Breast epithelium (tissue), 4 donors: Measurements from ENCODE around the gene HRH3. TPM values are rescaled to one million over a fixed set of nuclear protein-coding genes. Genes with fewer than 3 reads are reported as not detected.

ENCODE experiments used
- DNase-seq, 2 donors: peaks; one replicate each; pipeline ENCODE4 v3.0.0-alpha.2; 2019; ENCODE audit warnings: low spot score in 2 of 2
- H3K27ac ChIP-seq, 2 donors: fragments of 200-600 bp; sonication (generic) in 1 of 2; one replicate each; pipeline ENCODE4 v1.5.1; 2016 to 2019; ENCODE audit warnings: mild to moderate bottlenecking in 1 of 2
- H3K27me3 ChIP-seq, 2 donors: fragments of 200-600 bp; sonication (generic) in 1 of 2; one replicate each; pipeline versions ENCODE4 v1.5.1 to v1.6.0; 2017 to 2019; ENCODE audit warnings: control low read depth in 1 of 2, mild to moderate bottlenecking in 1 of 2
- H3K36me3 ChIP-seq: fragments of 200-600 bp; one replicate; pipeline ENCODE4 v1.5.1; 2019
- H3K4me1 ChIP-seq, 2 donors: fragments of 200-600 bp; sonication (generic); one replicate each; pipeline ENCODE4 v1.5.1; 2016 to 2019; ENCODE audit warnings: control low read depth in 1 of 2
- H3K4me3 ChIP-seq, 3 donors: fragments of 200-600 bp; sonication (generic); 1 replicate in 2 of 3; 2 replicates in 1 of 3; pipeline ENCODE4 v1.5.1; 2016 to 2019; ENCODE audit warnings: mild to moderate bottlenecking in 3 of 3, moderate library complexity in 2 of 3
- H3K9me3 ChIP-seq, 2 donors: fragments of 200-600 bp; sonication (generic) in 1 of 2; one replicate each; pipeline ENCODE4 v1.5.1; 2016 to 2019; ENCODE audit warnings: control low read depth in 1 of 2
- POLR2A ChIP-seq: fragments of 450-650 bp; IDR thresholded peaks from one replicate; pipeline ENCODE4 v1.6.1; 2016; ENCODE audit warnings: antibody characterized with exemption, mild to moderate bottlenecking, moderate library complexity
- POLR2AphosphoS5 ChIP-seq, 3 donors: sonication (generic); formaldehyde crosslinking; IDR thresholded peaks; one replicate each; pipeline ENCODE4 v1.6.1; 2017; ENCODE audit warnings: antibody characterized with exemption in 3 of 3
- intact Hi-C: fragments of 100-400 bp; cut with DNase I; formaldehyde crosslinking; loops from one replicate; pipeline ENCODE4 v1.15.1; 2023; ENCODE audit warnings: low total_unique reads
- total RNA-seq, 3 donors: library from RNA; depleted of rRNA; stranded (reverse); fragments of >200 nt; gene quantifications; one replicate each; pipeline ENCODE4 v1.1.0, GENCODE V29; 2016
- TF ChIP-seq, protein P1 (sequence below), 3 donors: fragments of 450-650 bp; IDR thresholded peaks; one replicate each; pipeline ENCODE4 v1.5.1; 2016 to 2017; ENCODE audit warnings: antibody characterized with exemption in 3 of 3, mild to moderate bottlenecking in 3 of 3, moderate library complexity in 3 of 3

The HRH3 gene
- total RNA-seq, 3 donors from 2014 or later: not detected

- no peaks in the 10 kb centered on the region for H3K27me3 ChIP-seq
- no peak for DNase-seq
- H3K36me3 ChIP-seq: no peaks in the 10 kb centered on the region
- H3K4me1 ChIP-seq: no peaks in the 10 kb centered on the region
- intact Hi-C loops: no loop called here
- TF ChIP-seq, protein P1, sequence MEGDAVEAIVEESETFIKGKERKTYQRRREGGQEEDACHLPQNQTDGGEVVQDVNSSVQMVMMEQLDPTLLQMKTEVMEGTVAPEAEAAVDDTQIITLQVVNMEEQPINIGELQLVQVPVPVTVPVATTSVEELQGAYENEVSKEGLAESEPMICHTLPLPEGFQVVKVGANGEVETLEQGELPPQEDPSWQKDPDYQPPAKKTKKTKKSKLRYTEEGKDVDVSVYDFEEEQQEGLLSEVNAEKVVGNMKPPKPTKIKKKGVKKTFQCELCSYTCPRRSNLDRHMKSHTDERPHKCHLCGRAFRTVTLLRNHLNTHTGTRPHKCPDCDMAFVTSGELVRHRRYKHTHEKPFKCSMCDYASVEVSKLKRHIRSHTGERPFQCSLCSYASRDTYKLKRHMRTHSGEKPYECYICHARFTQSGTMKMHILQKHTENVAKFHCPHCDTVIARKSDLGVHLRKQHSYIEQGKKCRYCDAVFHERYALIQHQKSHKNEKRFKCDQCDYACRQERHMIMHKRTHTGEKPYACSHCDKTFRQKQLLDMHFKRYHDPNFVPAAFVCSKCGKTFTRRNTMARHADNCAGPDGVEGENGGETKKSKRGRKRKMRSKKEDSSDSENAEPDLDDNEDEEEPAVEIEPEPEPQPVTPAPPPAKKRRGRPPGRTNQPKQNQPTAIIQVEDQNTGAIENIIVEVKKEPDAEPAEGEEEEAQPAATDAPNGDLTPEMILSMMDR (IDR thresholded peaks at IDR 0.05): no peak
- no peak for TF ChIP-seq POLR2AphosphoS5 (IDR thresholded peaks at IDR 0.05)
- no peak for TF ChIP-seq POLR2A
- H3K27ac ChIP-seq: no peak overlapping the region
- H3K9me3 ChIP-seq: no peaks in the 10 kb centered on the region
- H3K4me3 ChIP-seq: no peak overlapping the region
Measured at GRCh38 chr20:62252342-62252966, 32.4 kb upstream of the HRH3 start.

DNA sequence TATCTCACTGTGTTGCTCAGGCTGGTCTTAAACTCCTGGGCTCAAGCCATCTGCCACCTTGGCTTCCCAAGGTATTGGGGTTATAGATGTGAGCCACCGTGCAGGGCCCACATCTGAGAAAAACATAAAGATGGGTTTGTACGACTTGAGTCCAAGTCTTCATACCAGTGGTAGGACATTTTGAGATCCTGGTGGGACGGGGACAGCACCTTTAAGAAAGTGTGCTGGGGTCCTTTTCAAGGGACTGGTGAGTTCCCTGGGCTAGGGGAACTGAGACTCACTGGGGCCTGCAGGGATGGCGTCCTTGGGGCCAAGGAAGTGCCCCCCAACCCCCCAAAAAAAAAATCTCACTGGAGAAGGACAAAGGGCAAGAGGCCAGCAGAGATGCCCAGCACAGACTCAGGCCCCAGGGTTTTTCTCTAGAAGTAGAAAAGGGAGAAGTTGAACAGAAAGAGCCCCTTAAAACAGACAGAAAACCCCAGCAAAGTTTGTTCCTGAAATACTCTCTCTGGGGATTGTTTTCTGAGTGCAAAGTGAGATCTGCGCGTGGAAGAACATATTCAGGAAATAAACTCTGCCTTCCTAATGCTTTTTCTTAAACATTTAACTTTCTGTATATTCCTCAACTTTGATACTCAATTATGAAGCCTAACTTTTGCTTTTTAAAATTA is 28.9 kb upstream of the HRH3 start:
- intact Hi-C loops: no loop called here
- H3K36me3 ChIP-seq: no peaks in the 10 kb centered on the region
- TF ChIP-seq, protein P1 (IDR thresholded peaks at IDR 0.05): no peak
- TF ChIP-seq POLR2AphosphoS5 (IDR thresholded peaks at IDR 0.05) (no peak), POLR2A (no peak)
- H3K4me1 ChIP-seq: peaks cover 3 to 6% of the 10 kb centered on the region in 2 donors
- DNase-seq: no peak
- H3K4me3 ChIP-seq: no peak overlapping the region
- H3K27ac ChIP-seq: no peak overlapping the region
- H3K9me3 ChIP-seq: no peaks in the 10 kb centered on the region
- no peaks in the 10 kb centered on the region for H3K27me3 ChIP-seq

DNA sequence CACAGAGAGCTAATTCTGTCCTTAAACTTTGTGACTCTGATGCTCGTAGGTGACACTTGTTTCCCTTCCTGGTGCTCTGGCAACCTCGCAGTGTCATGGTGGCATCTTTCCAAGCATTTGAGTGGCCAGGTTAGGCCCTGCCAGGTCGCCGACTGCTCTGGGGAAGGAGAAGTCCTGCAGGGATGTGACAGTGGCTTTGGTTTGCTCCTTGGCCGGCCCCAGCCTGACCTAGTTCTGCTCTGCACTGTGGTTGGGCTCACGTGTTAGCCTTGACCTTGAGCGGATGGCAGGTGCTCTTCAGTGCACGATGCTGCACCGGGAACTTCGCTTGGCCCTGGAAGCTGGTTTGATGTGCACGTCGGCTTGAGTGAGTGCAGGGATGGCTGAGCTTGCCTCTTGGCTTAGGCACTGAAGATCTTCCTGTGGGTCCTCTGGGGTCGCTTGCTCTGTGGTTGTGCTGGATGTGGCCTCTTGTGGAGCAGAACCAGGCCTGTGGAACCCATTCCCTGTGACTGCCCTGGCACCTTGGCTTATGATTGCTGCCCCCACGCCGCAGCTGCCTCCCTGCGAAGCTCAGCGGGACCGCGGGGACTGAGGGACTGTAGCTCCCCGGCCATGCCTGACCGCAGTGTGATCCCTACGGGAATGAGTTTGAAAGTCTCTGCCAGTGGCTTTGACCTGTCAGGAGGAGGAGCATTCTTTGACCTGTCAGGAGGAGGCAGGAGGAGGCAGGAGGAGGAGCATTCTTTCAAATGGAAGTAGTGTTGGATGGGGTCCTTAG is 27.0 kb upstream of the HRH3 start:
- intact Hi-C loops: no loop called here
- DNase-seq: peak; percentile 44 to 66
- H3K9me3 ChIP-seq: no peaks in the 10 kb centered on the region
- no peaks in the 10 kb centered on the region for H3K27me3 ChIP-seq
- no peaks in the 10 kb centered on the region for H3K36me3 ChIP-seq
- H3K4me1 ChIP-seq: peaks cover 3 to 6% of the 10 kb centered on the region in 2 donors
- H3K27ac ChIP-seq: peak overlapping the region; percentile 66 to 72
- TF ChIP-seq POLR2A (no peak), POLR2AphosphoS5 (IDR thresholded peaks at IDR 0.05) (no peak)
- TF ChIP-seq, protein P1 (IDR thresholded peaks at IDR 0.05): no peak
- no peak overlapping the region for H3K4me3 ChIP-seq

- TF ChIP-seq, protein P1 (IDR thresholded peaks at IDR 0.05): no peak
- TF ChIP-seq POLR2A: no peak
- TF ChIP-seq POLR2AphosphoS5 (IDR thresholded peaks at IDR 0.05): no peak
- DNase-seq: no peak
- H3K4me3 ChIP-seq: no peak overlapping the region
- H3K4me1 ChIP-seq: peaks cover 3 to 6% of the 10 kb centered on the region in 2 donors
- no peaks in the 10 kb centered on the region for H3K27me3 ChIP-seq
- H3K27ac ChIP-seq: peak overlapping the region; percentile 66 to 72
- no peaks in the 10 kb centered on the region for H3K9me3 ChIP-seq
- intact Hi-C loops: no loop called here
- H3K36me3 ChIP-seq: no peaks in the 10 kb centered on the region
Measured at GRCh38 chr20:62246431-62246830, 26.4 kb upstream of the HRH3 start.

DNA sequence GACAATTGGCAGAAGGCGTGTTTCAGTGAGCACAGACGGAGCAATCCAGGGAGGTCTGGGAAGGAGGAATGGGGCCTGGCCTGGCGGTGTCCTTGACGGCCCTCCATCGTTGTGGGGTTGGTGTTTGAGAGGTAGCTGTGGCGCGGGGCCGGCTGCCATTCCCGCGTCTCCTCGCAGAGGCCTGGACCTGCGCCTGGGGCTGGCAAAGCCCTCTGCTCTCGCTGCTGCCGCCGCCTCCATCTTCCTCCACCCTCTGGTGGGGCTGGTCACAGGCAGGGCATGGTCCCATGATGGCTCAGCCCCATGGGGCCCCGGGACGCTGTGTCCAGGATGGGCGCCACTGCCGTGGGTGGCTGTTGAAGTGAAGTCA is 25.8 kb upstream of the HRH3 start:
- Histone ChIP-seq H3K27ac (peak overlapping the region; percentile 66 to 72), H3K9me3 (no peaks in the 10 kb centered on the region), H3K27me3 (no peaks in the 10 kb centered on the region), H3K36me3 (no peaks in the 10 kb centered on the region), H3K4me3 (no peak overlapping the region), H3K4me1 (peaks cover 3 to 6% of the 10 kb centered on the region in 2 donors)
- TF ChIP-seq, protein P1 (IDR thresholded peaks at IDR 0.05): no peak
- no peak for TF ChIP-seq POLR2AphosphoS5 (IDR thresholded peaks at IDR 0.05)
- TF ChIP-seq POLR2A: no peak
- intact Hi-C loops: no loop called here
- no peak for DNase-seq
